ENCODE data around the gene PRKCI.
"Not testable (repeated sequence)": the region's sequence is repeated elsewhere in the genome, so short reads cannot be mapped to it uniquely, and the experiment has no call there.

PRKCI gene

DNA sequence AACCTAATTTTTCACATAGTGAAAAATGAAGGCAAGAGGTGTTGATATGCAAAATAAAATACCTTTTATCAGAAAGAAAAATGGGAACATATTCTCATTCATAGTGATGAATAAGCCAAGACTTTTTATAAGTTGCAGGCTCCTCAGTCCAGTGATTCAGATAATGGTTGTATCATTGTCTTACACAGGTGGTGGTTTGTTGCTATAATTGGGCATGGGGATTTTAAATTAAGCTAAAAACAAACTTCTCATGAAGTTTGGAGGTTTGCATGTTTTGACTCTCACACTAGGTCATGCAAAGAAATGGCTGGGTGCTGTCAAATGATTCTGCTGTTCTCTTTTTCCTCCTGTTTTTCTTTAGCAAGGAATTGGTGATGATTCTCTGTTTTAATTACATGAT, 74.5 kb downstream of the PRKCI start:
- DNase-seq: no peak

DNA sequence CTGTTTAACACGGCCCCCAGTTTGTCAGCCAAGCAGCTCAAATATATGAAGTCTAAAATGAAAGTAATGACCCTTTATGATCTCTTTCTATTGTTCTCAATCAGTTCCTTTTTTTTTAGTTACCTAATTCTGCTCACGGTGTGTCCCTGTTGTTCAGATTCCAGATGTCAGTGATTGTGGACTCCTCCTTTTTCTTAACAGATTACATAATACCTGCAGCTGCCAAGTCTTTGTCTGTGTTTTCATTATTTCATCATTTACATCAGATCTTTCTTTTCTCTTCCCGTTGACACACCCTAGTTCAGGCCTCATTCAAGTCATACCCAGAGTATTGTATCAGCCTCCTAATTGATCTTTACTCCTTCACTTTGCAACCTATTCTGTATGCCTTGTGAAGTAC, 79.2 kb downstream of the PRKCI start:
- no peak for DNase-seq

DNA sequence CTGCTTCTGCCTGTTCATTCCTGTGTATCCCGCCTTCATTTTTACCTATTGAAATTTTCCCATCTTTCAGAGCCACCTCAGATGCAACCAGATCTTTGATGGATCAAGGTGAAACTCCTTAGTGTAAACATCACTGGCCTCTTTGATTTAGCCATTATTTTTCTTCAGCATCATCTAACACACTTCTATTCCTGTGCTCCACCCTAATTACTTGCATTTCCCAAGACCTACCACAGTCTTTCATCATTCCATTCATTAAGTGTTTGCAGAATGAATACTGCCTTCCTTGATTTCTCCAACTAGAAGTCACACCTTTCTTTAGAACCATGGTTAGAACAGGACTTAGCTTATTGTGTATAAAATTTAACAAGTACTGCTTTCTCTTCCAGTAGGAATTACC, 79.8 kb downstream of the PRKCI start:
- no peak for DNase-seq

DNA sequence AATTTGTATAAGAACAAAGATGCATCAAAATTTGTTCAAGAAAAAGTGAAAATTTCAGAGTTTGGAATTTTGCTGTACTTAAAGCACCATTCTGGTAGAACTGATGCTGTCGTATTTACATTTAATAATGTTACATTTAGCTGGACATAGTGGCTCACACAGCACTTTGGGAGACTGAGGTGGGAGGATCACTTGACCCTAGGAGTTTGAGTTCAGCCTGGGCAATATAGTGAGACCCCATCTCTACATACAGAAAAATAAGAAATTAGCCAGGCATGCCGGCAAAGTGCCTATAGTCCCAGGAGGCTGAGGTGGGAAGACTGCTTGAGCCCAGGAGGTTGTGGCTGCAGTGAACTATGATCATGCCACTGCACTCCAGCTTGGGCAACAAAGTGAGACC, 83.8 kb downstream of the PRKCI start:
- DNase-seq: no peak

DNA sequence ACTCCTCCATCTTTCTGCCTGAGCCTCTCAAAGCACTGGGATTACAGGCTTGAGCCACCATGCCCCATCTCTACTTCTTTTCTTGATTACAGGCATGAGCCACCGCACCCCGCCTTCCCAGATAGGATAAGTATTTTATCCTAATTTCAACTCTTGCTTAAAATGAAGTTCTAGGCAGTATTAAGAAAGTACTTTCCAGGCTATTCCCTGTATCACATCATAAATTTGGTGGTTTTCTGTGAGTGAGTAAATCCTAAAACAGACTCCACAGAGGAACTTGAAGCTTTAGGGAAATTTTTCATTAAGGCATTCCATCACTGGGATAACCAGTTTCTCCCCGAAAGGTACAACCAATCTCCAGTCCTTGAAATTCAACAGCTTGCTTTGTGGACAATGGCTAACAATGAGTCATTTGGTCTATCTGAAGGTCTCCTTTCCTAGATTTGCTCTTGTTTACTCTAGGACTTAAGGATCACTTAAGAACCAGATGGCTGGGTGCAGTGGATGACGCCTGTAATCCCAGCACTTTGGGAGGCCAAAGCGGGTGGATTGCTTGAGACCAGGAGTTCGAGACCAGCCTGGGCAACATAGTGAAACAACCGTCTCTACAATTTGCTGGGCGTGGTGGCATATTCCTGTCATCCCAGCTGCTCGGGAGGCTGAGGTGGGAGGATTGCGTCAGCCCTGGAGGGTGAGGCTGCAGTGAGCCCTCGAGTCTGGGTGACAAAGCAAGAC, 85.6 kb downstream of the PRKCI start:
- DNase-seq: no peak

DNA sequence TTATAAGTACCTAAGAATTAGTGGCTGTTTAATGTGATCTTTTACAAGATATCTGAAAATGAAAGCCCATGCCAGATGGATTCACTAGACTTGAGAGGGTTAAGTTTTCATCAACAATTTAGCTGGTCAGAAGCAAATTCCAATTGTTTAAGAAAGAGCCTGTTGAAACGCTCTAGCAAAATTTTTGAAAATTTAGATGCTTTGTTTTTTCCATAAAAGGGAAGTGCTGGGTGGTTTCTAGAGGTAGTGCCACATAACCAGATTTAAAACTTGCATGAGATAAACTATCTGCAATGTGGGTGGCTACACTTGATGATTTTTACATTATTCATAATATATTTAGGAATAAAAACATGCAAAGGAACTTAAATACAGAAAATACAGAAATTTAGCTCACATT, 86.8 kb downstream of the PRKCI start:
- DNase-seq: no peak

DNA sequence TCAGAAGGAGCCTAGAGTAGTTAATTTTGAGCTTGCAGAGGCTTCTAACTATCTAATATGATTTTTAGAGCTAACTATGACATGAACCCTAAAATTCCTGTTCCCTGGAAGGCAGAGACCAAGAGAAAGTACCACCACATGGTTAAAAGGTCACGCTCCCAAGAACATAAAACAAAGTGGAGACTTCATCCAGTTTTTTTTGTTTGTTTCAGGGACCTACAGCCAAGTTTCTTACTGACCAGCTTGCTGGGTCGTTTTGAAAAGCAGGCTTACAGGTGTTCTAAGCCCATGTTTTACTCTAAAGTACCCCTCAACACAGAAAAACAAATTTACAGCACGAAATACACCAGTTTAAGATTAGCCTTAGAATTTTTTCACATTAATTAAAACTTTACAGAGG, 95.7 kb downstream of the PRKCI start:
- no peak for DNase-seq

DNA sequence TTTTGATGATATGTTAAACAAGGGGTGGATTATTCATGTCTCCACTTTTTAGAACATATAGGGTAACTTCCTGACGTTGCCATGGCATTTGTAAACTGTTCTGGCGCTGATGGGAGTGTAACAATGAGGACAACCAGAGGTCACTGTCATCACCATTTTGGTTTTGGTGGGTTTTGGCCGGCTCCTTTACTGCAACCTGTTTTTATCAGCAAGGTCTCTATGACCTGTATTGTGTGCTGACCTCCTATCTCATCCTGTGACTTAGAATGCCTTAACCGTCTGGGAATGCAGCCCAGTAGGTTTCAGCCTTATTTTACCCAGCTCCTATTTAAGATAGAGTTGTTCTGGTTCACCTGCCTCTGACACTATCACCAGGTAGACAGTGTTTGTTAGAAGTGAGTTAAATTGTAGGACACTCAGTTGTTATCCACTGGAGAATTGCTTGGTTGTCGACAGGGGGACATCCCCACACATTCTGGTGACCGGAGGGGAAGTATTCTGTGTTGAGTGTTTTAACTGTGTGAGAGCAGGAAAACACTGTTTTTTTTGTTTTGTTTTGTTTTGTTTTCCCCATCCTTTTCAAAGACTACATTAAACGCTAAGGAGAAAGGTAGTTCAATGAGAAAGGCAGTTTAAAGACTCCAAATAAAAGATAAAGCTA, 98.4 kb downstream of the PRKCI start:
- no peak for DNase-seq

DNA sequence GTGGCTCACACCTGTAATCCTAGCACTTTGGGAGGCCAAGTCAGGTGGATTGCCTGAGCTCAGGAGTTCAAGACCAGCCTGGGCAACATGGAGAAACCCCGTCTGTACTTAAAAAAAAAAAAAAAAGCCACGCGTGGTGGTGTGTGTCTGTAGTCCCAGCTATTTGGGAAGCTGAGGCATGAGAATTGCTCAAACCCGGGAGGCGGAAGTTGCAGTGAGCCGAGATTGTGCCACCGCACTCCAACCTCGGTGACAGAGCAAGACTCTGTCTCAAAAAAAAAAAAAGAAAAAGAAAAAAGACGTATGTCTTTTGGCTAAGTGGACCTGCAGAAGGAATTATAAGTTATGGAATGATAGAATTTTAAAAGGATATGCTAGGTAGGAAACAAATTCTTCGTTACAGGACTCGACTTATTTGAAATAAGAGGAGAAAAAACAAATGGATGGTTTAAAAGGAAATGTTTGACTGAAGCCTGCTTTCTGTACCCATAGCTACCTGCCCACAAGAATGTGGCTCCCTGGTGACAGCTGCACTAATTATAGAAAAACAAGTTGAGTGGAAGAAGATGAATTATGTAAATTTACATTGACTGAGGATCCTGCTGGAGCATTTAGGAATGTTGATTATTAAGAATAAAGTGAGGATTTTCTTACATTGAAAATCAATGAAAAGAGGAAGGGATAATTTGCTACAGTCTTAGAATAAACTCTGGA, 99.3 kb downstream of the PRKCI start:
- DNase-seq: no peak

DNA sequence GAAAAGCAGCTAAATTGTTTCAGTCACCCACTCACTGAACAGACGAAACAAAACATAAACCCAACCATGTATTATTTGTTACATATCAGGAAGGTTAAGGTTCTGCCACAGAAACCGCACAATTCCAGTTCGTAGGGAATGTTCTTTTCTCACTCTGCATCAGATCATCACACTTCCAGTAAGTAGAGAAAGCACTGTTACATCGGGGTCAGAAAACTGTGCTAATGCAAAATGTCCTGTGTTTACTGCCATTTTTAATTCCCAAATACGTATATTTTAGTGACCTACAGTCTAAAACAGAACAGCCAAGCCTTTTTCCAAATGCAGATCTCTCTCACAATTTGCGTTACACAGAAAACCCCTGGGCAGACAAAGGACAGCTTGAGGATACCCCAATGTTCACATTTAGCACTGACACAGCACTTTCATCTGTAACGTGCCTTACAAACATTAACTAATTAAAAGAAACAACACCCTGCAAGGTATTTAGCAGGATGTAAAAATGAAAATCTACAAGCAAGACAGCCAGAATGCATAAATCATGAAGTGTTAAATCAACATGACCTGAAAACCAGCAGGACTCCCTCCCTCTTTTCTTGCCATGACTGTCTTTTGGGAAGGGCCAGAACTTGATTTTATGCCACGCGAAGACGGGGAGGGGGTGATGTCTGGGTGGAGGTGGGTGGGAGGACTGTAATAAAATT, 100.5 kb downstream of the PRKCI start:
- DNase-seq: no peak

DNA sequence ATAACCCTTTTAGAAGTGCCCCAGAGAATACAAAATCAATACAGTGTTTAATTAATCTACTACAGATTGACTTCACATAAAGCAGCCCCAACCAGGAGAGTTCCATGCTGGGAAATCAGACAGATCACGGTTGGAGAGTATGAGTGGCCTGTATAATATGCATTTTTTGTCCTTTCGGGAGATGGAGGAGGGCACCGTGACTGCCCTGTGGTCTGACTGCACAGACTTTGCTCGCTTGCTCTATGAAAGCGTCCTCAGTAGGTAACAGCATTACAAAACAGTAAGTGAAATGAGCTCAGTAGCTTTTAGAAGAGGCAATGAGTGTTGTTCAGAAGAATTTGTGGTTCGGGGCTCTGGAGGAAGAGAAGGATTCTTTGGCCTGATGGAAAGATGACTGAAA, 101.1 kb downstream of the PRKCI start:
- DNase-seq: no peak

DNA sequence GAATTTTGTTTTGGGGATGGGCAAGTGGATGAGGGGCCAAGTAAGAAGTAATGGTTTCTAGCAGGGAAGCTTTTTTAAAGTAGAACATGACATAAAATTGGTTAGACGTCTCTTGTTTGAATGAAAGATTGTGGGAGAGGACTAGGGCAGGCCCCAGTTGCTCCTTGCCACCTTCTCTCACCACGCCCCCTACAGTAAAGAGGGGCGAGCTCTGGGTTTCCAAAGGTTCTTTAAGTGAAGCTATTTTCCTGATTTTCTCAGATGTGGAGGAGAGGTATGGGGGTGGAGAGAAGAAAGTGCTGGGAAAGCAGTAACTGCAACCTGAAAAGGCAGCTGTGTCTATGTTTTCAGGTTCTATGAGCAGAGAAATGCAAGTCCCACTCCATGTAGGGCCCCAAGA, 102.7 kb downstream of the PRKCI start:
- no peak for DNase-seq

DNA sequence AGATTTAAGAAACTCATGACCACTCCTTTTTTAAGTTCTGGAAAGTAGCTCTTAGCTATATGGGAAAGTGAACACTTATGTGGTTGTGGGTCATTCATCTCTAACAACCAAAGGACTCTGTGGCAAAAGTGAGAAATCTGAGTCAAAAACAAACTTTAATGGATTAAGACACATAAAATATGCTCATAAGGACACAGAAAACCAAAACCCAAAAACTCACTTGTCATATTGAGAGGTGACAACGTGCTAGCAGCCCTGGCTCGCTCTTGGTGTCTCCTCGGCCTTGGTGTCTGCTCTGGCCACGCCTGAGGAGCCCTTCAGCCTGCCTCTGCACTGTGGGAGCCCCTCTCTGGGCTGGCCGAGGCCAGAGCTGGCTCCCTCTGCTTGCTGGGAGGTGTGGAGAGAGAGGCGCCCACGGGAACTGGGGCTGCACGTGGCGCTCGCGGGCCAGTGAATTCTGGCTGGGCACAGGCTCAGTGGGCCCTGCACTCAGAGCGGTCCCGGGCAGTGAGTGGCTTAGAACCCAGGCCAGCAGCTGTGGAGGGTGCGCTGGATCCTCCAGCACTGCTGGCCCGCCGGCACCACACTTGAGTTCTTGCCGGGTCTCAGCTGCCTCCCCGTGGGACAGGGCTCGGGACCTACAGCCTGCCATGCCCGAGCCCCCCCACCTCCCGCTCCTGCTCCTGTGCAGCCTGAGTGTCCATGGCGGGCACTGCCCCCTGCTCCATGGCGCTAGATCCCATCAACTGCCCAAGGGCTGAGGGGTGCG, 105.0 kb downstream of the PRKCI start:
- DNase-seq: no peak

DNA sequence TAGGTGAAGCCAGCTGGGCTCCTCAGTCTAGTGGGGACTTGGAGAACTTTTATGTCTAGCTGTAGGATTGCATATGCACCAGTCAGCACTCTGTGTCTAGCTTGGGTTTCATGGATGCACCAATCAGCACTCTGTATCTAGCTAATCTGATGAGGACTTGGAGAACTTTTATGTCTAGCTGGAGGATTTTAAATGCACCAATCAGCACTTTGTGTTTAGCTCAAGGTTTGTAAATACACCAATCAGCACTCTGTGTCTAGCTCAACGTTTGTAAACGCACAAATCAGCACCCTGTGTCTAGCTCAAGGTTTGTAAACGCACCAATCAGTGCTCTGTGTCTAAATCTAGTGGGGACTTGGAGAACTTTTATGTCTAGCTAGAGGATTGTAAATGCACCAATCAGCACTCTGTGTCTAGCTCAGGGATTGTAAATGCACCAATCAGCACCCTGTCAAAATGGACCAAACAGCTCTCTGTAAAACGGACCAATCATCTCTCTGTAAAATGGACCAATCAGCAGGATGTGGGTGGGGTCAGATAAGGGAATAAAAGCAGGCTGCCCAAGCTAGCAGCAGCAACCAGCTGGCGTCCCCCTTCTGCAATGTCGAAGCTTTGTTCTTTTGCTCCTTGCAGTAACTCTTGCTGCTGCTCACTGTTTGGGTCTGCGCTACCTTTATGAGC, 105.8 kb downstream of the PRKCI start:
- DNase-seq: not testable (repeated sequence)

DNA sequence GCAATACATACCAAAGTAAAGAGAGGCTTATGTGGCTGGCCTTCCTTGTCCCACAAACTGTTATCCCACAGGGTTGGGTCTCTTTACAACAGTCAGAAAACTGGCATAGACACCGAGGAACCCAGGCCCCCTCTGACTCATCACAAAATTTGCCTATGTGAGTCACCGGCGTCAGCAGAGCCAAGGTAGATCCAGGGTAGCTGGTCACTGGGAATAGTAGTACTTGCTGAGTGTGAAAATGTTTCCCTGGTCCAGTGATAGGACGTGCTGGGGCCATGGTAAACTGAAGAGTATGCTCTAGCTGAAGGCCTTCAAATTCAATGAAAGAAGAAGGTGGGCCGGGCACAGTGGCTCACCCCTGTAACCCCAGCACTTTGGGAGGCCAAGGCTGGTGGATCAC, 108.1 kb downstream of the PRKCI start:
- no peak for DNase-seq

DNA sequence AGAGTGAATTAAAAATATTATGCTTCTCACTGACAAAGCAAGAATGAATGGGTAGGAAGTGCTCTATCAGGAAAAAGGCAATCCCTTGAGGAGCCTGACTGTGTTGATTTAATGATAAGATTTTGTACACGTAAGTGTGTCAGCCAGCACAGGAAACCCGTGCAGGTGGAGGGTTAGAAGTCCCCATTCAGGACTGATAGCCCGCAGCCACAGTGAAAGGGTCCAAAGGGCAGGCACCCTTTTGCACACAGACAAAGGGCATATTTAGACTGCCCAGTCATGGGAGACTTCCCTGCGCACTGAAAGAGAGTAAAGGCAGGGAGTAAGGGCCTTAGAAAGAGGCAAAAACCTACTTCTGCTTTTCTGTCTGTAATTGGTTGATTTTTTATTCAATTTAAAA, 108.9 kb downstream of the PRKCI start:
- DNase-seq: no peak

DNA sequence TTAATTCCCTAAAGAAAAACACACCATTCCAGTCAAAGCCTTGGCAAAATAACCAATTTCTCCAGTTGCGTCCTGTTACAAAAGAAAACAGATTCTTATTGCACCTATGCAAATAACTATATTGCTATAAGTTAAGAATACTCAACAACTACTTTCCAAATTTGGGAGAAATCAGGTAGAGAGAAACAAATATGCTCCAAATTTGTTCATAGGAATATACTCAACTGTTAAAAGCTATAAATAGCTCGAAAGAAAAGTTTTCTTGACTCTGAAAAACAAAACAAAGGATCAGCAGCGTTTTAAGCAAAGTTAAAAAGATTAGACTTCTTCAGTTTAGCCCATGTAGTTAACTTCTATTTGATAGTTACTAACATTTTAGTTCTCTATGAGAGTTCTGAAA, 115.2 kb downstream of the PRKCI start:
- DNase-seq: no peak

DNA sequence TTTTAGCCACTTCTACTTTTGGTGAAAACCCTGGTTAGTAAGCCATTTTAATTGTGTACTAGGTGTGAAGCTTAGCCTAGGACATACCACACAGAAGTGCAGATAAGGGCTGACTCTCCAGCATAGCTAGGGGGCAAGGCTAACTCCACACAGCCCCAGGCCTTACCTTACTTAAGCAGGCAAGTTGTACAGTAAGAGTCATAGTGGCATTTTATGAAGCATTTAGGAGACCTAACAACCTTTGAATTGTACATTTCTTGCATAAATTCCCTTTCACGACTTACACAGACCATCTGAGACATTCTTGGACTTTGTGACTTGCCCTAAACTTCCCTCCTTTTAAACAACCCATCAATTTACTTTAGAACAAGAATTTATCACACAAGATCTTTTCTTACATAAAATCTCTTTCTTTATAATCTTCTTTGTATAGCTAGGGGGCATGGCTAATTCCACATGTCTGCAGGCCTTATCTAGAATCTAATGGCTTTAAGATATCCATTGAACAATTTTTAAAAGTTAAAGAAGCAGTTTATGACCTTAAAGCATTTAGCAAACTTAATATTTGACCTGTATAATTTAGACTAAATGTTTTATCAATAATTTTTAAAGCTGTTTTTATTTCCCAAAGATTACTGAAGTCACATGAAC, 116.6 kb downstream of the PRKCI start:
- DNase-seq: no peak

DNA sequence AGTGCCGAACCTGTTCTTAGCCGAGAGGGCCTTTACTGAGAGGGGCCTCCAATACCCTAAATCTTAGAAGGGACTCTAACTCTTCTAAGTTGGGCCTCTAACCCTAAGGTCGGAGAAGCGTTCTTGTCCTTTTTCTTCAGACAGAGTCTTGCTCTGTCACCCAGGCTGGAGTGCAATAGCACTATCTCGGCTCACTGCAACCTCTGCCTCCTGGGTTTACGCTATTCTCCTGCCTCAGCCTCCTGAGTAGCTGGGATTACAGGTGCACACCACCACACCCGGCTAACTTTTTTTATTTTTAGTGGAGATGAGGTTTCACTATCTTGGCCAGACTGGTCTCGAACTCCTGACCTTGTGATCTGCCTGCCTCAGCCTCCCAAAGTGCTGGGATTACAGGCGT, 120.0 kb downstream of the PRKCI start:
- DNase-seq: not testable (repeated sequence)

DNA sequence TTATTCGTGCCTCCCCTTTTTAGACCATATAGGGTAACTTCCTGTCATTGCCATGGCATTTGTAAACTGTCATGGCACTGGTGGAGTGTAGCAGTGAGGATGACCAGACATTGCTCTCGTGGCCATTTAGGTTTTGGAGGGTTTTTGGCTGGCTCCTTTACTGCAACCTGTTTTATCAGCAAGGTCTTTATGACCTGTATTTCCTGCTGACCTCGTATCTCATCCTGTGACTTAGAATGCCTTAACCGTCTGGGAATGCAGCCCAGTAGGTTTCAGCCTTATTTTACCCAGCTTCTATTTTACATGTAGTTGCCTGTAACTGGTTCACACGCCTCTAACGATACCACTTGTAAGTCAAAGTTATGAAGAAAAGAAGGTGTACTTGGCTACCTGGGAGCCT, 121.6 kb downstream of the PRKCI start:
- not testable (repeated sequence) for DNase-seq

DNA sequence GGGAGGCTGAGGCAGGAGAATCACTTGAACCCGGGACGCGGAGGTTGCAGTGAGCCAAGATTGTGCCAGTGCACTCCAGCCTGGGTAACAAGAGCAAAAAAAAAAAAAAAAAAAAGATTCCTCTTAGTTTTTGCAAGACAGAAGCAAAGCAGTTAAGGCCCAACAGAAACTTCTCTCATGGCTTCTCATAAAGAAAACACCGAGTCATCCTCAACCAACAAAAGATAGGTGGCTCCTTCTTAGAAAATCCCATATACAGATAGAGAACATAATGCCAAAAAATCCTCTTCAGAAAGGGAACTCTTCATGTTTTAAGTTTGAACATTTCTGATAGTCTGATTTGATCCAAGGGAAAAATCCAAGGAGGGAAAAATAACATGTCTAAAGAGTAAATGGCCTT, 122.7 kb downstream of the PRKCI start:
- DNase-seq: no peak

Measured in CD4-positive, alpha-beta T cell treated with Interferon alpha-2 for 1 hour (primary cell).